ENCODE results near the gene F10. TPM values are rescaled to one million over a fixed set of nuclear protein-coding genes. Genes with fewer than 3 reads are reported as not detected.

Gene F10
- total and polyA plus RNA-seq, 9 of the 15 experiments (the other 6 are each of a cell fraction or from before 2014, with no cell fraction given) = 0.04 to 0.09 (median 0.07) TPM; not detected in 5

DNA sequence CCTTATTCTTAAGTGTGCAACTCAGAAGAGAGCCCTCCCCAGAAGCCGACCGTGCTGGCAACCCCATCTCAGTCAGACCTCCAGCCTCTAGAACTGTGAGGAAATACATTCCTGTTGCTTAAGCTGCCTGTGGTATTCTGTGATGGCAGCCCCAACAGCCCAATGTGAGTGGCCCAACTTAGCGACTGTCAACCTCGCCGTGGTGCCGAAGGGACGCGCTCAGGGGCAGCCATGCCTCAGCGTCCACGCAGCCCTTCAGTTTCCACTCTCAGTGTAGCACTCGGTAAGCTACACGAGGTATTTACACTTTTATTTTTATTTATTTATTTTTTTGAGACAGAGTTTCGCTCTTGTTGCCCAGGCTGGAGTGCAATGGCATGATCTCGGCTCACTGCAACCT lies 54.2 kb downstream of the F10 start:
- Histone ChIP-seq H2AFZ (ENCODE audit: low read depth, low read length) (no peak overlapping the region), H3K4me2 (ENCODE audit: insufficient read depth, low read length) (no peak overlapping the region), H3K27me3 (ENCODE audit: control insufficient read depth in 2 of 2, insufficient read depth in 2 of 2, low read length in 2 of 2) (no peaks in the 10 kb centered on the region), H3K4me3 (no peak overlapping the region), H4K20me1 (replicated peaks; ENCODE audit: control insufficient read depth, insufficient read depth, low read length) (peaks cover 2% of the 10 kb centered on the region; the same call in 1 of the 2 replicates), H3K27ac (ENCODE audit: extremely low read depth, low read depth, low read length) (no peak overlapping the region), H3K9me1 (ENCODE audit: control insufficient read depth, insufficient read depth, low read length) (peaks cover 2% of the 10 kb centered on the region), H3K9ac (ENCODE audit: insufficient read depth in 1 of 2, low read depth in 2 of 2, low read length in 2 of 2) (no peak overlapping the region), H3K4me1 (replicated peaks in 1 of 2; ENCODE audit: control insufficient read depth in 2 of 2, insufficient read depth in 2 of 2, low read length in 2 of 2) (peaks cover 0 to 9% of the 10 kb centered on the region in 2 experiments; a peak in 2 of 5 replicates), H3K36me3 (ENCODE audit: control insufficient read depth, insufficient read depth, low read length) (peaks cover 68% of the 10 kb centered on the region), H3K9me3 (replicated peaks; ENCODE audit: control insufficient read depth, insufficient read depth, low read depth, low read length) (no peaks in the 10 kb centered on the region), H3K79me2 (ENCODE audit: control insufficient read depth, insufficient read depth, low read length) (no peaks in the 10 kb centered on the region)
- ATAC-seq (no peak), DNase-seq (ENCODE audit: extremely low read depth in 1 of 4, low spot score in 3 of 4) (no peak), FAIRE-seq (no peak)
- WGBS (ENCODE audit: insufficient coverage, low coverage, missing lambda C conversion rate) = 100% methylated on average over 13 of the region's 14 CpGs
- in situ Hi-C loops (cut with MboI) (no loop called here), intact Hi-C loops (cut with micrococcal nuclease) (no loop called here)
- no peak for TF ChIP-seq CHD4 (IDR thresholded peaks at IDR 0.05; ENCODE audit: insufficient read depth, insufficient replicate concordance, low read depth, low read length, poor library complexity, severe bottlenecking)
- TF ChIP-seq SRSF7 (optimal IDR thresholded peaks at IDR 0.05; ENCODE audit: low read depth, low read length) = no peak
- TF ChIP-seq, protein P1, sequence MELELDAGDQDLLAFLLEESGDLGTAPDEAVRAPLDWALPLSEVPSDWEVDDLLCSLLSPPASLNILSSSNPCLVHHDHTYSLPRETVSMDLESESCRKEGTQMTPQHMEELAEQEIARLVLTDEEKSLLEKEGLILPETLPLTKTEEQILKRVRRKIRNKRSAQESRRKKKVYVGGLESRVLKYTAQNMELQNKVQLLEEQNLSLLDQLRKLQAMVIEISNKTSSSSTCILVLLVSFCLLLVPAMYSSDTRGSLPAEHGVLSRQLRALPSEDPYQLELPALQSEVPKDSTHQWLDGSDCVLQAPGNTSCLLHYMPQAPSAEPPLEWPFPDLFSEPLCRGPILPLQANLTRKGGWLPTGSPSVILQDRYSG (tag; conservative IDR thresholded peaks at IDR 0.05; ENCODE audit: low read depth) = no peak
- no peak for TF ChIP-seq PHF20 (IDR thresholded peaks at IDR 0.05; ENCODE audit: partially characterized antibody)
- TF ChIP-seq ZFP36 (IDR thresholded peaks at IDR 0.05; ENCODE audit: low read depth, low read length, partially characterized antibody) = no peak
- no peak for TF ChIP-seq RBM17 (IDR thresholded peaks at IDR 0.05; ENCODE audit: borderline replicate concordance, low read depth, low read length)
- TF ChIP-seq, protein P2, sequence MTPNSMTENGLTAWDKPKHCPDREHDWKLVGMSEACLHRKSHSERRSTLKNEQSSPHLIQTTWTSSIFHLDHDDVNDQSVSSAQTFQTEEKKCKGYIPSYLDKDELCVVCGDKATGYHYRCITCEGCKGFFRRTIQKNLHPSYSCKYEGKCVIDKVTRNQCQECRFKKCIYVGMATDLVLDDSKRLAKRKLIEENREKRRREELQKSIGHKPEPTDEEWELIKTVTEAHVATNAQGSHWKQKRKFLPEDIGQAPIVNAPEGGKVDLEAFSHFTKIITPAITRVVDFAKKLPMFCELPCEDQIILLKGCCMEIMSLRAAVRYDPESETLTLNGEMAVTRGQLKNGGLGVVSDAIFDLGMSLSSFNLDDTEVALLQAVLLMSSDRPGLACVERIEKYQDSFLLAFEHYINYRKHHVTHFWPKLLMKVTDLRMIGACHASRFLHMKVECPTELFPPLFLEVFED (CRISPR knock-in tag; conservative IDR thresholded peaks at IDR 0.05) = no peak
- no peak for TF ChIP-seq YY1 (IDR thresholded peaks at IDR 0.05; ENCODE audit: borderline replicate concordance in 1 of 3, control insufficient read depth in 1 of 3, extremely low read depth in 1 of 3, insufficient read depth in 3 of 3, insufficient read length in 1 of 3, insufficient replicate concordance in 2 of 3, low read depth in 1 of 3, low read length in 2 of 3)
- TF ChIP-seq HSF4 (CRISPR knock-in tag; IDR thresholded peaks at IDR 0.05; ENCODE audit: borderline replicate concordance) = no peak
- no peak for TF ChIP-seq POLR2H (tag; IDR thresholded peaks at IDR 0.05; ENCODE audit: low read depth)
- no peak for TF ChIP-seq CCAR2 (IDR thresholded peaks at IDR 0.05; ENCODE audit: low read depth, low read length)
- TF ChIP-seq NUFIP1 (IDR thresholded peaks at IDR 0.05; ENCODE audit: partially characterized antibody) = no peak
- TF ChIP-seq KDM5B (IDR thresholded peaks at IDR 0.05; ENCODE audit: insufficient replicate concordance, low read depth, low read length) = no peak
- TF ChIP-seq EWSR1 (IDR thresholded peaks at IDR 0.05; ENCODE audit: borderline replicate concordance, low read depth, partially characterized antibody) = no peak
- BruUV-seq (replicated peaks) = no TSS peak
- ChIA-PET POLR2A (no interaction called here), CTCF (ENCODE audit: low intra/inter-chr PET ratio) (no interaction called here)

Measured in K562 (cell line).